Right lobe of liver (tissue), 6 donors: ENCODE data around the gene OPCML. TPM values are rescaled to one million over a fixed set of nuclear protein-coding genes. Genes with fewer than 3 reads are reported as not detected.

Experiments used
- ATAC-seq, 4 donors: fragments of 200-7000 bp; cut with Tn5 transposase; one replicate each; pipeline ENCODE4 v1.9.1; 2020; ENCODE audit warnings: mild to moderate bottlenecking in 4 of 4, moderate library complexity in 4 of 4
- DNase-seq, 3 donors: peaks; one replicate each; pipeline ENCODE4 v3.0.0-alpha.2; 2020
- H3K27ac ChIP-seq, 3 donors: fragments of 200-600 bp; one replicate each; pipeline ENCODE4 v1.8.0; 2022
- H3K27me3 ChIP-seq, 2 donors: fragments of 200-600 bp; one replicate each; pipeline ENCODE4 v1.8.0; 2022
- H3K36me3 ChIP-seq, 4 donors: fragments of 200-600 bp; sonication (generic) in 1 of 4; one replicate each; pipeline versions ENCODE4 v1.5.1 to v1.8.0; 2017 to 2022; ENCODE audit warnings: control low read depth in 1 of 4
- H3K4me1 ChIP-seq, 4 donors: fragments of 200-600 bp; sonication (generic) in 1 of 4; one replicate each; pipeline versions ENCODE4 v1.5.1 to v1.8.0; 2017 to 2022; ENCODE audit warnings: control low read depth in 1 of 4
- H3K4me3 ChIP-seq, 3 donors: fragments of 200-600 bp; one replicate each; pipeline ENCODE4 v1.8.0; 2022
- H3K9me3 ChIP-seq, 4 donors: fragments of 200-600 bp; sonication (generic) in 1 of 4; one replicate each; pipeline versions ENCODE4 v1.5.1 to v1.8.0; 2017 to 2022; ENCODE audit warnings: control low read depth in 1 of 4
- POLR2A ChIP-seq: fragments of 450-650 bp; IDR thresholded peaks from one replicate; pipeline ENCODE4 v1.6.1; 2017; ENCODE audit warnings: antibody characterized with exemption, mild to moderate bottlenecking
- WGBS: methylation state at CpG from one replicate; pipeline ENCODE4 v1.1.6; 2018; ENCODE audit warnings: low coverage, low lambda C conversion rate; ENCODE audit not compliant: insufficient coverage; ENCODE audit errors: missing lambda C conversion rate; 5-methylcytosine and 5-hydroxymethylcytosine counted together
- intact Hi-C, 2 donors: fragments of 100-400 bp; cut with DNase I; formaldehyde crosslinking; loops; one replicate each; pipeline versions ENCODE4 v1.11.2 to v1.14.1; 2022
- small RNA-seq, 2 experiments: library from RNA; depleted of rRNA; stranded (forward); fragments of <200 nt; gene quantifications; one replicate each; pipeline ENCODE3, GENCODE V24; 2016
- total RNA-seq, 6 experiments: library from RNA; depleted of rRNA in 2 of 6; stranded (reverse); fragments of >200 nt in 2 of 6; fragmentation: NEBNext Ultra II Directional in 3 of 6; extraction: Animal tissue kit (Norgen Biotek cat#: 25700) in 3 of 6; gene quantifications; one replicate each; pipeline versions ENCODE4 v1.1.0 to v1.2.4, GENCODE V29; 2016 to 2023
- TF ChIP-seq, protein P1 (sequence below), 4 donors: fragments of 200-600 bp in 3 of 4; fragments of 450-650 bp in 1 of 4; IDR thresholded peaks; one replicate each; pipeline versions ENCODE4 v1.5.1 to v1.8.0; 2016 to 2022; ENCODE audit warnings: antibody characterized with exemption in 4 of 4, mild to moderate bottlenecking in 2 of 4
- donor health status: DM: no; HTN: yes; CAD: no.
- donor health status: DM: no; HTN: no; CAD: no.
- donor health status: DM: no; HTN: no; CAD: no.
- donor health status: DM: no; HTN: yes; CAD: no.
- donor health status: DM: no; HTN: yes; CAD: no.

Gene OPCML
- total RNA-seq, 6 experiments from 2014 or later = 0.11 TPM; not detected in 5

DNA sequence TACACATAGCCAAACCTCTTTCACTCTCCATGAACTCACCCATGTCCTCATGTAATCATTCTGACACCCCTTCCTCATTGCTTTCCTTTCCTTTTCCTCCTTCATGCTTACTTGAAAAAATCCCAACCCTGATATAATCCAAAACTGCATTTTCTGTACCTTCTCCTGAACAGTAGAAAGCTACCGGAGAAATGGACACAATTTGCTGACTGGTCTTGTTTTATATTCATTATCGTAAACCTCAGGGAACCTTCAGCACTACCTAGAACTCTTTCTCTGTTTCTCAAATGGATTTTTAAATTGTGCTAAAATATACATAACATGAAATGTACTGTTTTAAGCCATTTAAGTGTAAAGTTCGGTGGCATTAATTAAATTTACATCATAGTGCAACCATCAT is 1165.0 kb downstream of the OPCML start:
- TF ChIP-seq POLR2A = no peak
- TF ChIP-seq, protein P1, sequence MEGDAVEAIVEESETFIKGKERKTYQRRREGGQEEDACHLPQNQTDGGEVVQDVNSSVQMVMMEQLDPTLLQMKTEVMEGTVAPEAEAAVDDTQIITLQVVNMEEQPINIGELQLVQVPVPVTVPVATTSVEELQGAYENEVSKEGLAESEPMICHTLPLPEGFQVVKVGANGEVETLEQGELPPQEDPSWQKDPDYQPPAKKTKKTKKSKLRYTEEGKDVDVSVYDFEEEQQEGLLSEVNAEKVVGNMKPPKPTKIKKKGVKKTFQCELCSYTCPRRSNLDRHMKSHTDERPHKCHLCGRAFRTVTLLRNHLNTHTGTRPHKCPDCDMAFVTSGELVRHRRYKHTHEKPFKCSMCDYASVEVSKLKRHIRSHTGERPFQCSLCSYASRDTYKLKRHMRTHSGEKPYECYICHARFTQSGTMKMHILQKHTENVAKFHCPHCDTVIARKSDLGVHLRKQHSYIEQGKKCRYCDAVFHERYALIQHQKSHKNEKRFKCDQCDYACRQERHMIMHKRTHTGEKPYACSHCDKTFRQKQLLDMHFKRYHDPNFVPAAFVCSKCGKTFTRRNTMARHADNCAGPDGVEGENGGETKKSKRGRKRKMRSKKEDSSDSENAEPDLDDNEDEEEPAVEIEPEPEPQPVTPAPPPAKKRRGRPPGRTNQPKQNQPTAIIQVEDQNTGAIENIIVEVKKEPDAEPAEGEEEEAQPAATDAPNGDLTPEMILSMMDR (IDR thresholded peaks at IDR 0.05) = no peak
- 65% methylated on average over 3 of the region's 3 CpGs for WGBS
- Histone ChIP-seq H3K27me3 (no peaks in the 10 kb centered on the region), H3K4me1 (peaks cover 0 to under 1% (median 0%) of the 10 kb centered on the region in 4 donors), H3K9me3 (no peaks in the 10 kb centered on the region), H3K27ac (no peak overlapping the region), H3K4me3 (no peak overlapping the region), H3K36me3 (no peaks in the 10 kb centered on the region)
- DNase-seq = no peak
- intact Hi-C loops = no loop called here
- no peak for ATAC-seq

DNA sequence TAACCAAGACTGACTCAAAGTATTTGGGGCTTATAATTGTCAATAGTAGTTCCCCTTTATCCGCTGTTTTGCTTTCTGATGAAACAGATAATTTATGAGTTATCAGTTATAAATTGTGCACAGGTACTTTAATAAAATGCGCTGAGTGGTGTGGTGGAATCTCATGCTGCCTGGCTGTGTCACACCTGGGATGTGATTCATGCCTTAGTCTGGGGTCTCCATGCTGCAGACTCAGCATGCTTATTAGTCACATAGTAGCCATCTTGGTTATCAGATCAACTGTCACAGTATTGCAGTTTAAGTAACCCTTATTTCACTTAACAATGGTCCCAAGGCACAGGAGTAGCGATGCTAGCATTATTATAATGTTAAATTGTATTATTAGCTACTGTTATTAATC is 1166.7 kb downstream of the OPCML start:
- Histone ChIP-seq H3K27ac (no peak overlapping the region), H3K36me3 (no peaks in the 10 kb centered on the region), H3K27me3 (no peaks in the 10 kb centered on the region), H3K4me1 (no peaks in the 10 kb centered on the region), H3K9me3 (no peaks in the 10 kb centered on the region), H3K4me3 (no peak overlapping the region)
- WGBS = 63% methylated on average over 3 of the region's 3 CpGs
- ATAC-seq = no peak
- no peak for DNase-seq
- no peak for TF ChIP-seq POLR2A
- TF ChIP-seq, protein P1 (IDR thresholded peaks at IDR 0.05) = no peak
- intact Hi-C loops = no loop called here

Small RNAs within 50 kb of the gene (small RNA-seq; reads per million reads assigned to genes)
- gene RF00026 = 0 reads per million in 2 experiments
